Activated T-cell treated with anti-CD3 and anti-CD28 coated beads for 48 hours (primary cell): ENCODE measurements around the gene CERS6.
"Not testable (repeated sequence)": the region's sequence is repeated elsewhere in the genome, so short reads cannot be mapped to it uniquely, and the experiment has no call there.

Source experiments
- DNase-seq: peaks from one replicate; pipeline ENCODE4 v3.0.0-alpha.2; 2020; ENCODE audit warnings: low read depth

The CERS6 gene

DNA sequence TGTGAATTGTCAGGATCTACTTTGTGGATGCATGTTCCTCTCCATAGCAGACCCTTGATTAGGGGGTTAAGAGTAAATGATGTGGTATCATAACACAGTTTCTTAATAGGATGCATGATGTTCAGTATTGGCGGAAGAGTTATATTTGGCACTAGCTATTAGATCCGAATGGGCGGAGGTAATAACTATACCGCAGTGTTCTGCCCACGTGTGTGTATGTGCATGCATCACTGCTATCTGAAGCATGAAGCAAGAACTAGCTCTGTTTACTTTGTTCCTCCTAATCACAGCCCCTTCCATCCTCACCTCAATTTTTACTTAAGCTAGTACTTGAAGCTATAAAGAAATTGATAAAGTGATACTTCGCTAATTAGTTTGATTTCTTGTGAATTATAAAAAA, 186.8 kb downstream of the CERS6 start:
- no peak for DNase-seq

DNA sequence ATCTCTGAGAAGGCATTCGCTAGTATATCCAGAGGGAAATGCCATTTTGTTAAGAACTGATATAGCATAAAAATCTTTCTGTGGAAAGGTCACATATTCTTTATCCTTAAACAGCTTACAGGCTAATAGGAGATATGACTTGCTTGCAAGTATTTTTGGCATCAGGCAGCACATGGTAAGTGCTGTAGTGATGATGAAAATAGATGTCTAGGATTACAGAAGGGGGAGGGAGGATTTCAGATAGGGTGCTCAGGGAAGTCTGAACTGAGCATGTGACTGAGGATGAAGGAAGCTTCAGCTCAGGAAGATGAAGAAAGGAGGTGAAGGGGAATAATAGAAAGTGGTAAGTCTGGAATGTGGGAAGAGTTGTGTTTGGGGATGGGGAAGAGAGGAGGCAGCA, 187.9 kb downstream of the CERS6 start:
- no peak for DNase-seq

DNA sequence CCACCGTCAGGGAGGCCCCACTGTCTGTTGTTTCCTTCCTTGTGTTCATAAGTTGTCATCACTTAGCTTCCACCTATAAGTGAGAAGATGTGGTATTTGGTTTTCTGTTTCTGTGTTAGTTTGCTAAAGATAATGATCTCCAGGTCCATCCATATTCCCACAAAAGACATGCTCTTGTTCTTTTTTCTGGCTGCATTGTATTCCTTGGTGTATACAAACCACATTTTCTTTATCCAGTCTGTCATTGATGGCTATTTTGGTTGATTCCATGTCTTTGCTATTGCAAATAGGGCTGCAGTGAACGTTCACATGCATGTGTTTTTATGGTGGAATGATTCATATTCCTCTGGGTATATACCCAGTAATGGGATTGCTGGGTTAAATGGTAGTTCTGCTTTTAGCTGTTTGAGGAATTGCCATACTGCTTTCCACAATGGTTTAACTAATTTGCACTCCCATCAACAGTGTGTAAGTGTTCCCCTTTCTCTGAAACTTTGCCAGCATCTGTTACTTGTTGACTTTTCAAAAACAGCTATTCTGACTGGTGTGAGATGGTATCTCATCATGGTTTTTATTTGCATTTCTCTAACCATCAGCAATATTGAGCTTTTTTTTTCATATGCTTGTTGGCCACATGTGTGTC, 189.7 kb downstream of the CERS6 start:
- DNase-seq = no peak

DNA sequence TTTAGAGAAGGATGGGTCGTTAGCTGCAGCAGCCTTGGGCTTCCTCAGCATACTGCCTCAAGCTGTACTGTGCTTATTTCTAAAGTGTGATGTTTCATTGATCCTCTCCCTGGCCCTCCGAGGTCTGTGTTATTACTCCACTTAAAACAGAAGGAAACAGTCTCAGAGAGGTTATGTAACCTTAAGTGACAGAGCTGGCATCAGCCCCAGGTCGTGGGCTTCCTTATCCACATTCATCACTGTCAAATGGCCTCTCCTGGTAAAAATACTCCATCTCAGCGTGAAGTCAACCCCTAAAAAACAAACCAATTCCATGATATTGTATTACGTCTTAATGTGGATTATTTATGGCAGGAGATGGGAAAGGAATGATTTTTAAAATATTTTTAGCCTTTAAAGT, 193.0 kb downstream of the CERS6 start:
- DNase-seq = no peak

DNA sequence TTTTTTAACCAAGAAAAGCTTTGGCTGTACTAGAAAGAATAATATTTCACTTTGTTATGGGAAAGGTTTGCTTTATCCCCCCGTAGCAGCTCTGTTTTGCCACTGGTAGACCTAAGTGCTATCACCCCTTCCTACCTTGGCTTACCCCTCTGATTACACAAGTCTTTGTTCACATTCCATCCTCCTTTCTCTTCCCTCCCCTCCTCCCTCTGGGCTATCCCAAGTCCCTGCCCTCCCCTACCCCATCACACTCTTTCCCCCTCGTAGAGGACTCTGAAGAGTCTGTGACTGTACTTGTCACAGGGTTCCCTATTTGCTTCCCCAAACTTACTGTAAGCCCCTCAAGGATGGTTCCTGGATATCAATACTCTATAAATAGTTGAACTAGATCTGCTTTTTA, 193.5 kb downstream of the CERS6 start:
- no peak for DNase-seq

DNA sequence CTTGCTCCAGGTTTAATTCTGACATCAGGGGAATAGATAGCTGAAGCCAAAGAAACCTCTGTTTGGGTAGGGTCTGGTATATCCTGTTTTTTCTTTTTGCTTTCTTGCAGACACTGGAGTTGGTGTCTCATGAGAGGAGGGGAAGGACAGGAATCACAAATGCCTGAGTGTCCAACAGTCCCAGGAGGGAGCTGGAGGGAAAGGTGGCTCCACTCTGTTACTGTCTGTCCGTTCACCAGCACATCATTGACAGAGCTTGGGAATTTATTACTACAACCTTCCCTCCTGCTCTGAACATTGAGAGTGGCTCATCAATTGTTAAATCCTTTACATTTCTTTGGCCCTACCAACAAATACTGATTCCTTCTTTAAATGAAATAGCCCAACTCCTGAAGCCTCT, 194.1 kb downstream of the CERS6 start:
- no peak for DNase-seq

DNA sequence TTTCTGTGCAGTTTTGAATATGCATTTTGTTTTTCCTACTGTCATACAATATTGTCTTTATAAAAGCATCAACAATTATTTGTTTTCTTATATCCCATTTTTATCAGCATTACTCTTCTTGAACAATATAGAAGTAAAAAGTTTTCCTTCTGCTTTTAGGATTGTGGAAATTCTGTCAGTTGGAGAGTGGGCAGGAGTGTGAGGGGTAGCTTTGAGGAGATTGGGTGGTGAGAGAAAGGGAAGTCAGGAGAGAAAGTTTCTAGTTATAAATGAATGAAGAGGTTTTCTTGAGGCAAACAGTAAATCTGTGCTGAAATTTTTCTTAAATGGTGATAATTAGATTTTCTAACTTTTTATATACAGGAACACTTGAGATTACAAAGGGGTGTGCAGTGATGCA, 194.7 kb downstream of the CERS6 start:
- DNase-seq = no peak

DNA sequence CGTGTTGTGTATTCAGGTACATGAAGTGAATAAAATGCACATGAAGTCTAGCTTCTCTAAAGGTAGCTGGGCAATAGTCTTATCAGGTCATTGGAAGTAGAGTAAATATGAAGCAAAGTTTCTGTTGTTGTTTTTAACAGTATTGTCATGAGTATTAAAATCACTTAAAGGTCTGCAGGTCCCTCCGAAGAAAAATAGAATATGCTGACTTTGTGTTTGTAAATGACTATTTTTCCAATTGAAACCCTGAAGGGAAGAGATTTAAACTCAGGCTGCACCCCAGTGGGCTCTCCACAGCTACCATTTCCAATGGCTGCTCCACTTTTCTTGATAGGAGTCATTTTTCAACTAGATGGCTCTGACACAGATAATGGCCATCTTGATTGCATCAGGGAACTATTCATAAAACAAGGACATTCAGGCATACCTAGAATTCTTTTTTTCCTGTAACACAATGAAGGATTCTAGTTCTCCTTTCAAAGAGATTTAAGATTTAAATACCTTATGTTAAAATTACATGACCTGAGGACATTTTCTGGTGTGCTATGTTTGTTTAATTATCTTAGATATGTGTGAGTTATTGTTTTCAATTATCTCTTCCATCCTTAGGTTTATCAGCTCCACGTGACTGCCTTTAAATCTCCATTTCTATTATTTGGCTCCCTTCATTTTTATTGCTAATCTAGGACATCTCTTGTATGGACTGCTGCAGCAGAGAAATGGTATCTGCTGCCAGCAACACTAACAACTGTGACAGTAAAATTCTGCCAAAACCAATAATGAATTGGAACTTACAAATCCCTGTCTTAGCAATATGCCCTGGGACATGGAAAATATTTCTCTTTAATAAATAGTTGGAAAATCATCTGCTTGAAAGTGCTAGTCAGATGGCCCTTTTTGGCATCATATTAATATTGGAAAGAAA, 197.2 kb downstream of the CERS6 start:
- DNase-seq = no peak

DNA sequence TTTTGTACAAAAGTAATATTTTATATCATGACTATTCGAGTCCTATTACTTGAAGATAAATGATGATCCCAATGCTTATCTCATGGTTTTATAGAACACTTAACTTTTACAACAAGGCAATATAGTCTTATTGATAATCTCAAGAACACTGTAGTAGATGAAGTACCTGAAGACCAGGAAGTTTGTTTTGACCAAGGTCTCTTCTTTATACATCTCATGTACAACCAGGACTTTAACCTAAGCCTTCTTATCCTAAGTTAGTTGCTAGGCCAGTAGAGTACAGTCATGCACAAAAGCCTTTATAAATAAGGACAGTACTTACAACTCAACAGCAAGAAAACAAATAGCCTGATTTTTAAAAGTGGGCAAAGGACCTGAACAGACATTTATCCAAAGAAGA, 198.6 kb downstream of the CERS6 start:
- DNase-seq = no peak

DNA sequence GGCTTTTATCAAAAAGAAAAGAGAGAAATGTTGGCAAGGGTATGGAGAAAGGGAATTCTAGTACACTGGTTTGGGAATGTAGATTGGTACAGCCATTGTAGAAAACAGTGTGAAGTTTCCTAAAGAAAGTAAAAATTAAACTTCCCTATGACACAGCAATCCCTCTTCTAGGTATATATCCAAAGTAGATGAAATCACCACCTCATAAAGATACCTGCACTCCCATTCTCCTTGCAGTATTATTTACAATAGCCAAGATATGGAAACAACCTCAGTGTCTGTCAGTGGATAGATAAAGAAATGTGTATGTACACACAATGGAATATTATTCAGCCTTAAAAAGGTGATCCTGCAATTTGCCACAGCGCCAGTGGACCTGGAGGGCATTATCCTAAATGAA, 199.1 kb downstream of the CERS6 start:
- DNase-seq = no peak

DNA sequence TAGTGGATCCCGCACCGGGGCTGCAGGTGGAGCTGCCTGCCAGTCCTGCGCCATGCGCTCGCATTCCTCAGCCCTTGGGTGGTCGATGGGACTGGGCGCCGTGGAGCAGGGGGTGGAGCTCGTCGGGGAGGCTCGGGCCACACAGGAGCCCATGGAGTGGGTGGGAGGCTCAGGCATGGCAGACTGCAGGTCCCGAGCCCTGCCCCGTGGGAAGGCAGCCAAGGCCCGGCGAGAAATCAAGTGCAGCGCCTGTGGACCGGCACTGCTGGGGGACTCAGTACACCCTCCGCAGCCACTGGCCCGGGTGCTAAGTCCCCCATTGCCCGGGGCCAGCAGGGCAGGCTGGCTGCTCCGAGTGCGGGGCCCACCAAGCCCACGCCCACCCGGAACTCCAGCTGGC, 201.3 kb downstream of the CERS6 start:
- DNase-seq = not testable (repeated sequence)

DNA sequence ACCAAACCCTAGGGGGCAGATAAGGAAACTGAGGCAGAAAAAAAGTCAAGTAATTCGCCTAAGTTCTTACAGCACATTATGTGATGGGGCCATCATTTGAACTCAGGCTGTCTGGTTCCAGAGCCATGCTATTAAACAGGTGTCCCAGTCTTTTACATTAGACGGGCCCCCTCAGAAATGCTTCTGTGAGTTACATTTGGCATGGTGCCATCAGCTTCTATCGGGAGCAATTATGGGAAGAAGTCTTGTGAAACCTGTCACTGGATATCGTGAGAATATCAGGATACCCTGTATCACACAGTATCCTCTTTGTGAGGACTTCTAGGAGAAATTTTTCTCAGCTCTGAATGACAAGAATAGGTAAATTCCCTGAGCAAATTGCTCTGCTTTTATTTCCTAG, 202.6 kb downstream of the CERS6 start:
- no peak for DNase-seq

DNA sequence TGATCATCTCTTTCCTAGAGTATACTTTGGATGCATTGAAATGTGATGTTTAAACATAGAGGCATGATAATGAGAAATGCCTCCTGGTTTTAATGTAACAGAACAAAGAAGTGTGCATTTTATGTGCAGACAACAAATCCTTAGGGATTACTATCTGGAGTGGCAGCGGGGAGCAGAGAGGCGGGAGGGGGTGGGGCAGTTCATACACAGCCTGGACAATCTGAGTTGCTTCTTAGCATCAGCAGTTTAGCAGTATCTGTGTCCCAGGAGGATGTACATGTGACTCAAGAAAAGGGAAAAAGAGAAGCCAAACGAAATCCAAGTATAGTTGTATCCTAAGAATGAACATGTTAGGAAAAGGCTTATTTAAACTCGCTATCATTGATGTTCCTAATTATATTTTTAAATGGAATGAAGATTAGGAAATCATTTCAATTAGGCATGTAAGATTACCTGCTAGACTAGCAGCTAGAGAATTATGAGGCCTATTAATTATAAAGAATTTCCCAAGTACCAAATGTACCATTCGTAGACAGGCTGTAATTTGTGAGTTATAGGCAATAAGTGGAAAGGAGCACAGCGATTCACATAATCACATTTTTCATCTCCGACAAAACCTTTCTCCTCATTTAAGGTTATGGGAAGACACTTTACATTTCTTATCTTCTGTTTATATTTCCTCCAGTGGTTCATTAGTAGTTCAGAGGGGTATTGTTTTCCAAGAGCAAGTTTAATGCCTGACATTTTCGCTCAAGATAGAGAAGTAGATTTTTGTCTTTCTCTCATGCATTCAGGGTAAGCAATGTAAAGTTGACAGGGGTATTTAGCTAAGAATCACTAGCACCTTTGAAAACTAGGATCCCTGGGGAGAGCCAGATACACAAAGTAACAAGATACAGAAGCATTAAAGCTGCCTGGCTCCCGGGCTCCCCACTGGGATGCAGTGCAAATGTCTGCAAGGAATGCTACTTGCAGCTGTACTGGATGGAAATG, 205.1 kb downstream of the CERS6 start:
- DNase-seq = no peak

DNA sequence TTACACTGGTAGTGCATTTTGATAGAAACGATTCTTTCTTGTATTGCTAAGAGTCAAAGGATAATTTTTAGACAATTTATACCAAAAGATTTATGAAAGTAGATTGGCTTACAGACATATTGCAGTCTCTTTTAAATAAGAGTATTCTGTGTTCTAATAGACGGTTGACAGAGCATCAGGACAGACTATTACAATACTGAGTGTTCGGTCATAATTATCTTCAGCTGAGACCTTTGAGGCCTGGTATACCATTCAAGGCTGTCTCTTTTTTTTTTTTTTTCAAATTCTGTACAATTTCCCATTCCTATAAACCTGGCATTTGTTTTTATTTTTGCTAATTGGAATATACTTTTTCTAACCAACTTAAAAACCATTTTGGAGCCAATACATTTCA, 205.8 kb downstream of the CERS6 start:
- no peak for DNase-seq

DNA sequence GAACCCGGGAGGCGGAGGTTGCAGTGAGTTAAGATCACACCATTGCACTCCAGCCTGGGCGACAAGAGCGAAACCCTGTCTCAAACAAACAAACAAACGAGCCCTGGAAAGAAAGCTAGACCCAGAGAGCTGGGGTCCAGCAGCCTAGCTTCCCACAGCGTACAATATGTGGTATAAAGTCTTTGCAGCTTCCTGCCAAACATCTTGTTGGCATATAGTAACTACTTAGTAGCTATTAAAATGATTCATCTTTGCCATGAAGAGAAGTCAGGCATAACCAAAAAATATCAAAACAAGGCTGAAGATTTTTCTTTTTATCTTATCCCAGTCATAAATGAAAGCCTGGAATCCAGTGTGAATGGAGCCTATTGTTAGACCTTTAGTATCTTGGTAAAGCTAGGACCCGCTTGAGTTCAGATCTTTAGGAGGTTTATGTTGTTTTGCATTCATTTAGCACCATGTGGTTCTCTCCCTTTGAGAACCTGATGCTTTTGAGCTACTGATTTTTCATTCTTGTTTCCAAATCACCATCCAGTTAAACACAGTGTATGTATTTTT, 206.7 kb downstream of the CERS6 start:
- no peak for DNase-seq

DNA sequence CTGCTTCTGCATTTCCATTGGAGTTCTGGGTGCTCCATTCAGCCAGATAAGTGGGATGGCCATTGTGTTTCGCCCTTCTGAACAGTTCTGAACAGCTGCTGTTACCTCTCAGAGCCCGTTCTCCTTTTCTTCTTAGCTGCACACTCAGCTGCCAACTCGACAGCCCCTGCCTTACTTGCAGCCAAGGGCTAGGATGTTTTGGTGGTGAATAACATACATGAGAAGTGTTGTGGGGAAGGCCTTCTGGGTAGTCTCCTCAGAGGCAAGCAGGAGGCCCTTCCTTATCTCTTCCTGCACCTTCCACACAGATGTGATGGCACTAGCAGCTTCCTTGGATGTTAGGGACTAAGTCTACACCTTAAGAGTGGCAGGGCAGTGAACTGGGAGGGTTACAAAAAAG, 207.9 kb downstream of the CERS6 start:
- DNase-seq = no peak

DNA sequence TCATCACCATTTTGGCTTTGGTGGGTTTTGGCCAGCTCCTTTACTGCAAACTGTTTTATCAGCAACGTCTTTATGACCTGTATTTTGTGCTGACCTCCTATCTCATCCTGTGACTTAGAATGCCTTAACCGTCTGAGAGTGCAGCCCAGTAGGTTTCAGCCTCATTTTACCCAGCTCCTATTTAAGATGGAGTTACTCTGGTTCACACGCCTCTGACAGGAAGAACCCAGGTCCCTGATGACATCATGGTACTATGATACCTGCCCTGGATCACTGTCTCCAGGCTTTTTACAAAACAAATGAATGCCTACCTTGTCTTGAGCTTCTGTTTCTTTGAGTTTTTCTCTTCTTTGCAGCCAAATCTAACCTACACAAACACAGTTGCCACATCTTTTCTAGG, 208.6 kb downstream of the CERS6 start:
- not testable (repeated sequence) for DNase-seq

DNA sequence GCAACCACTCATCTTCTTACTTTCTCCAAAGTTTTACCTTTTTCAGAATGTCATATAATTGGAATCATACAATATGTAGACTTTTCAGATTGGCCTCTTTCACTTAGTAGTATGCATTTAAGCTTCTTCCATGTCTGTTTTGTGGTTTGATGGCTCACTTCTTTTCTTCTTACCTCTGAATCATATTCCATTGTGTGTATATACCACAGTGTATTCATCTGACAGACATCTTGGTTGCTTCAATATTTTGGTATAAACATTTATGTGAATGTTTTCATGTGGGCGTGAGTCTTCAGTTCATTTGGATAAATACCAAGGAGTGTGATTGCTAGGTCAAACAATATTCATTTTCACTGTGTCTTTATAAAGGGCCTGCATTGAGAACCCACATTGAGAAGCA, 210.3 kb downstream of the CERS6 start:
- DNase-seq = no peak

DNA sequence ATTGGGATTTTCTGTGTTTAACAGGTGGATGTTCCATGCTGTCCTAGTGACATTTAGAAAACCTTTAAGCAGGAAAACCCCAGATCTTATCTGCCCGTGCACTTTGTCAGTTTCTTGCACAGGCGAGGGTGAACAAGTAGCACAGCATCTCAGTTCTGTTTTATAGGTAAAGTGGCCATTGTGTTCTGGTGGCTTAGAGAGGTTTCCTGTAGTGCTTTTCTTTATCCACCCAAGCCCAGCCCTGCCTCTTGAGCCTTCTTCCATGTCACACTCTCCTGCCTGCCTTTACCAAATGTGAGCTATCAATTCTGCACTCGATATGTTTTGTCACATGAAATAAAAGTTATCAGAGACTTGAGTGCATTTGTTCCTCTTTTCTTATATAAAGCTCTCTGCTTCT, 211.1 kb downstream of the CERS6 start:
- DNase-seq = no peak

DNA sequence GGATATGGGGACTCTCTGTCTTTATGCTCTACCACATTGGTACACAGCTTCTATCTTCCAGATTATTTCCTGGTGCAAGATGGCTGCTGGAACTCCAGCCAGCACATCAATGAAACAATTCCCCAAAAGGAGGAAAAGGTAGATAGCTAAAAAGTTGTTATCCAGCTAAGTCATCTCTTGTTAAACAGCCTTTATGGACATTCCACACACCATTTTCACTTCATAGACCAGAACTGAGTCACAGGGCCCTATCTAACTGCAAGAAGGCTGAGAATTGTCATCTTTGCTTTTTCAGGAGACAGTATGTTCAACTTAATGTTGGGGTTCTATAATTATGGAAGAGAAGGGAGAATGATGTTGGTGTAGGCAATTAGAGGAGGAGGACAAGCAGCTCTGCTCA, 213.1 kb downstream of the CERS6 start:
- no peak for DNase-seq

DNA sequence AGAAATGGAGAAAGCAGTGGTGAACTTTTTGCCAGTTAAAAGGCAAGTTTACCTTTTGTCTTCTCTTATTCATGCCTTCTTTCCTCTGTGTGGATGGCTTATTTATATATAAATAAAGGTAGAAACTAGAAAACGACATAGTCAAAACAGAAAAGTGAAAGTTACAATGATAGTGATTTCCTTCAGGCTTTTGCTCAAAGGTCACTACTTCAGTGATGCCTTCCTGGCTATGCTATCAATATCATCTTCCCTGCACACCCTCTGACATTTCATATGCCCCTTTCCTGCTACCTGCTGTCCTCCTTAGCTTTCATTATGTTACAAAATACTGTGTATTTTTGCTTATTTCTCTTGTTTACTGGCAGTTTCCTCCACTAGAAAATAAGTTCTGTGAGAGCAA, 214.4 kb downstream of the CERS6 start:
- DNase-seq = no peak

DNA sequence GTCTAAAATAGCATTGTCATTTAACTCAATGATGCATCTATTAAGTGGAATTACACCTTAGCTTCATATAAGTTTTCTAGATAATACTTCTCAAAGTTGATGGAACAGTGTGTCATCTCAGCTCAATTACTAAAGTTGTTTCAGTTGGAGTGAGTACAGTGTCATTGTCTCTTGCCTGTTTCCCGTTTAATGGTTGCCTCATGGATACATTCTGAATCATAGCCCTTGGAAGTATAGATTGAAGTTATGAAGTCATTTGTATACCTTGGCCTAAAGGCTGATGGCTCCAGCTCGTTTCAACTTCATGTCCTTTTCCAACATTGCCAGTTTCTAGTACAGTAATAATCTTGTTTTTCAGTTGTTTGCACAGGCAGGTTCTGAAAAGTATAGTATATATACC, 215.9 kb downstream of the CERS6 start:
- no peak for DNase-seq
